Naive thymus-derived CD4-positive, alpha-beta T cell (primary cell): ENCODE measurements around the gene CCDC191. TPM values are rescaled to one million over a fixed set of nuclear protein-coding genes. Genes with fewer than 3 reads are reported as not detected.

Experiments
- ATAC-seq: fragments of 150-1000 bp; cut with Tn5 transposase; 2 replicates; pipeline ENCODE4 v1.10.0; 2021; ENCODE audit warnings: mild to moderate bottlenecking, moderate library complexity
- CTCF ChIA-PET: fragments of 350-600 bp; sonication (Branson Sonifier 250); formaldehyde crosslinking; loops from one replicate; lab custom pipeline; 2021; ENCODE audit warnings: antibody characterized with exemption; lab: Charles Lee
- POLR2A ChIA-PET: fragments of 350-600 bp; sonication (Branson Sonifier 250); formaldehyde crosslinking; loops from one replicate; lab custom pipeline; 2021; ENCODE audit warnings: antibody characterized with exemption, inconsistent platforms; lab: Charles Lee
- DNase-seq, 9 donors: peaks; one replicate each; pipeline versions ENCODE4 v3.0.0 to v3.0.0-alpha.2; 2020 to 2022; ENCODE audit warnings: mixed read lengths in 1 of 9
- H3K27ac ChIP-seq: one replicate; pipeline ENCODE4 v1.7.0; 2013; ENCODE audit warnings: mild to moderate bottlenecking, low read depth, low read length, moderate library complexity
- H3K27me3 ChIP-seq, 2 donors: one replicate each; pipeline ENCODE4 v1.7.0; 2013; ENCODE audit warnings: low read length in 2 of 2, mild to moderate bottlenecking in 2 of 2, moderate library complexity in 2 of 2; ENCODE audit not compliant: control insufficient read depth in 2 of 2, insufficient read depth in 2 of 2
- H3K36me3 ChIP-seq, 3 experiments: 1 replicate in 2 of 3; 2 replicates in 1 of 3; pipeline ENCODE4 v1.7.0; 2013; ENCODE audit warnings: low read length in 3 of 3, mild to moderate bottlenecking in 3 of 3, moderate library complexity in 1 of 3; ENCODE audit not compliant: insufficient read depth in 3 of 3, control insufficient read depth in 2 of 3
- H3K4me1 ChIP-seq, 2 donors: one replicate each; pipeline ENCODE4 v1.7.0; 2013; ENCODE audit warnings: low read length in 2 of 2, mild to moderate bottlenecking in 2 of 2, moderate library complexity in 1 of 2; ENCODE audit not compliant: control insufficient read depth in 2 of 2, insufficient read depth in 2 of 2
- H3K4me3 ChIP-seq: 2 replicates; pipeline ENCODE4 v1.7.0; 2013; ENCODE audit warnings: mild to moderate bottlenecking, low read length
- H3K9me3 ChIP-seq, 3 experiments: 1 replicate in 2 of 3; 2 replicates in 1 of 3; pipeline ENCODE4 v1.7.0; 2013; ENCODE audit warnings: low read length in 3 of 3; ENCODE audit not compliant: control insufficient read depth in 2 of 3
- H3K27ac Mint-ChIP-seq, 9 donors: one replicate each; pipeline ENCODE4 v1.8.0; 2020 to 2022; ENCODE audit warnings: mixed read lengths in 9 of 9, mild to moderate bottlenecking in 8 of 9, moderate library complexity in 5 of 9, inconsistent platforms in 2 of 9
- H3K27me3 Mint-ChIP-seq, 5 donors: one replicate each; pipeline ENCODE4 v1.8.0; 2021 to 2022; ENCODE audit warnings: mixed read lengths in 5 of 5, mild to moderate bottlenecking in 1 of 5
- H3K36me3 Mint-ChIP-seq, 5 donors: one replicate each; pipeline ENCODE4 v1.8.0; 2020 to 2022; ENCODE audit warnings: mixed read lengths in 5 of 5, mild to moderate bottlenecking in 3 of 5, inconsistent platforms in 1 of 5
- H3K4me1 Mint-ChIP-seq, 7 donors: one replicate each; pipeline ENCODE4 v1.8.0; 2020 to 2022; ENCODE audit warnings: mixed read lengths in 7 of 7, mild to moderate bottlenecking in 3 of 7, inconsistent platforms in 1 of 7
- H3K4me3 Mint-ChIP-seq, 10 donors: one replicate each; pipeline ENCODE4 v1.8.0; 2020 to 2022; ENCODE audit warnings: mild to moderate bottlenecking in 10 of 10, mixed read lengths in 10 of 10, moderate library complexity in 6 of 10, inconsistent platforms in 2 of 10
- H3K9me3 Mint-ChIP-seq, 11 donors: one replicate each; pipeline ENCODE4 v1.8.0; 2020 to 2022; ENCODE audit warnings: mixed read lengths in 11 of 11, mild to moderate bottlenecking in 4 of 11, inconsistent platforms in 1 of 11, moderate library complexity in 1 of 11
- intact Hi-C, 2 donors: fragments of 100-400 bp; cut with micrococcal nuclease; formaldehyde crosslinking; loops; one replicate each; pipeline ENCODE4 v1.15.1; 2023
- polyA plus RNA-seq, 2 donors: library from polyadenylated mRNA; unstranded; fragments of 300-500 nt; fragmentation: Illumina TruSeq; gene quantifications; one replicate each; pipeline ENCODE4 v1.2.3, GENCODE V29; 2021
- total RNA-seq, 6 experiments: library from RNA in 5 of 6; stranded (reverse) in 5 of 6; gene quantifications; 1 replicate in 5 of 6; 2 replicates in 1 of 6; pipeline ENCODE4 v1.2.3 and lab custom pipeline; 2021 to 2026

Gene CCDC191
- total and polyA plus RNA-seq, 7 experiments from 2014 or later: 1.4 to 8.8 (median 5.0) TPM

GRCh38 chr3:114035896-114036295 is 20.4 kb downstream of the CCDC191 start:
- H3K36me3 Mint-ChIP-seq: peaks cover 2 to 38% (median 13%) of the 10 kb centered on the region in 5 donors
- H3K4me3 ChIP-seq: no peak overlapping the region
- no peaks in the 10 kb centered on the region for H3K27me3 Mint-ChIP-seq
- no peaks in the 10 kb centered on the region for H3K4me1 ChIP-seq
- H3K4me1 Mint-ChIP-seq: no peaks in the 10 kb centered on the region
- H3K27ac Mint-ChIP-seq: no peak overlapping the region
- CTCF ChIA-PET: no interaction called here
- POLR2A ChIA-PET: no interaction called here
- no peaks in the 10 kb centered on the region for H3K36me3 ChIP-seq
- no peak overlapping the region for H3K4me3 Mint-ChIP-seq
- intact Hi-C loops: no loop called here
- H3K27me3 ChIP-seq: no peaks in the 10 kb centered on the region
- peaks cover 0 to 3% (median 0%) of the 10 kb centered on the region in 11 donors for H3K9me3 Mint-ChIP-seq
- ATAC-seq: no peak
- no peaks in the 10 kb centered on the region for H3K9me3 ChIP-seq
- H3K27ac ChIP-seq: no peak overlapping the region
- DNase-seq: no peak

- Mint-ChIP-seq H3K36me3 (peaks cover 2 to 41% (median 13%) of the 10 kb centered on the region in 5 donors), H3K4me1 (no peaks in the 10 kb centered on the region), H3K4me3 (no peak overlapping the region), H3K9me3 (peaks cover 0 to 3% (median 0%) of the 10 kb centered on the region in 11 donors), H3K27ac (no peak overlapping the region), H3K27me3 (no peaks in the 10 kb centered on the region)
- ATAC-seq: no peak
- no peaks in the 10 kb centered on the region for H3K4me1 ChIP-seq
- H3K36me3 ChIP-seq: no peaks in the 10 kb centered on the region
- ChIA-PET POLR2A (no interaction called here), CTCF (no interaction called here)
- intact Hi-C loops: no loop called here
- H3K27ac ChIP-seq: no peak overlapping the region
- no peak overlapping the region for H3K4me3 ChIP-seq
- H3K27me3 ChIP-seq: no peaks in the 10 kb centered on the region
- no peaks in the 10 kb centered on the region for H3K9me3 ChIP-seq
- no peak for DNase-seq
Measured at GRCh38 chr3:114034787-114035545, 21.4 kb downstream of the CCDC191 start.

GRCh38 chr3:114034211-114034610 is 22.1 kb downstream of the CCDC191 start:
- intact Hi-C loops: no loop called here
- POLR2A ChIA-PET: no interaction called here
- H3K36me3 Mint-ChIP-seq: peaks cover 2 to 46% (median 13%) of the 10 kb centered on the region in 5 donors

GRCh38 chr3:114033721-114034120 is 22.6 kb downstream of the CCDC191 start:
- Mint-ChIP-seq H3K4me3 (no peak overlapping the region), H3K36me3 (peaks cover 2 to 50% (median 16%) of the 10 kb centered on the region in 5 donors), H3K9me3 (peaks cover 0 to 3% (median 0%) of the 10 kb centered on the region in 11 donors), H3K27me3 (no peaks in the 10 kb centered on the region), H3K27ac (no peak overlapping the region), H3K4me1 (no peaks in the 10 kb centered on the region)
- Histone ChIP-seq H3K27ac (no peak overlapping the region), H3K36me3 (no peaks in the 10 kb centered on the region), H3K4me3 (no peak overlapping the region), H3K4me1 (no peaks in the 10 kb centered on the region), H3K9me3 (no peaks in the 10 kb centered on the region), H3K27me3 (no peaks in the 10 kb centered on the region)
- DNase-seq (no peak), ATAC-seq (no peak)
- ChIA-PET CTCF (interaction anchor here (0.5 kb wide), 1 partner anchor 326 kb away, joined by 3 read pairs; no protein-coding TSS in a partner anchor), POLR2A (no interaction called here)
- intact Hi-C loops: no loop called here

More at GRCh38 chr3:114034211-114034610, 22.1 kb downstream of the CCDC191 start:
- no peaks in the 10 kb centered on the region for H3K9me3 ChIP-seq
- H3K4me1 Mint-ChIP-seq: no peaks in the 10 kb centered on the region
- H3K36me3 ChIP-seq: no peaks in the 10 kb centered on the region
- no peak for ATAC-seq
- H3K27ac Mint-ChIP-seq: no peak overlapping the region
- no peak for DNase-seq
- no peak overlapping the region for H3K4me3 Mint-ChIP-seq
- no peaks in the 10 kb centered on the region for H3K4me1 ChIP-seq
- CTCF ChIA-PET: interaction anchor here (0.5 kb wide), 1 partner anchor 327 kb away, joined by 3 read pairs; no protein-coding TSS in a partner anchor
- H3K27ac ChIP-seq: no peak overlapping the region
- no peak overlapping the region for H3K4me3 ChIP-seq
- H3K9me3 Mint-ChIP-seq: peaks cover 0 to 3% (median 0%) of the 10 kb centered on the region in 11 donors
- H3K27me3 Mint-ChIP-seq: no peaks in the 10 kb centered on the region
- no peaks in the 10 kb centered on the region for H3K27me3 ChIP-seq

GRCh38 chr3:114026331-114026730 is 30.0 kb downstream of the CCDC191 start:
- Histone ChIP-seq H3K4me3 (no peak overlapping the region), H3K27me3 (no peaks in the 10 kb centered on the region), H3K36me3 (no peaks in the 10 kb centered on the region), H3K9me3 (no peaks in the 10 kb centered on the region), H3K27ac (no peak overlapping the region), H3K4me1 (no peaks in the 10 kb centered on the region)
- ATAC-seq (no peak), DNase-seq (no peak)
- Mint-ChIP-seq H3K4me1 (no peaks in the 10 kb centered on the region), H3K36me3 (peaks cover 0 to 31% (median 14%) of the 10 kb centered on the region in 5 donors), H3K9me3 (no peaks in the 10 kb centered on the region), H3K27me3 (no peaks in the 10 kb centered on the region), H3K27ac (no peak overlapping the region), H3K4me3 (no peak overlapping the region)
- ChIA-PET POLR2A (no interaction called here), CTCF (no interaction called here)
- intact Hi-C loops: no loop called here

- H3K9me3 ChIP-seq: no peaks in the 10 kb centered on the region
- CTCF ChIA-PET: no interaction called here
- no peaks in the 10 kb centered on the region for H3K4me1 ChIP-seq
Measured at GRCh38 chr3:114025451-114025850, 30.9 kb downstream of the CCDC191 start.

More at GRCh38 chr3:114025451-114025850, 30.9 kb downstream of the CCDC191 start:
- Histone ChIP-seq H3K27me3 (no peaks in the 10 kb centered on the region), H3K4me3 (no peak overlapping the region), H3K27ac (no peak overlapping the region), H3K36me3 (no peaks in the 10 kb centered on the region)
- Mint-ChIP-seq H3K4me1 (no peaks in the 10 kb centered on the region), H3K36me3 (peaks cover 0 to 27% (median 14%) of the 10 kb centered on the region in 5 donors), H3K27ac (no peak overlapping the region), H3K27me3 (no peaks in the 10 kb centered on the region), H3K4me3 (no peak overlapping the region), H3K9me3 (no peaks in the 10 kb centered on the region)
- ATAC-seq (no peak), DNase-seq (no peak)
- POLR2A ChIA-PET: no interaction called here
- intact Hi-C loops: no loop called here
